ELF-1 (cell line): ENCODE measurements around the gene CALB2.
"Not testable (repeated sequence)": the region's sequence is repeated elsewhere in the genome, so short reads cannot be mapped to it uniquely, and the experiment has no call there.

Experiments
- DNase-seq: peaks from one replicate; pipeline ENCODE4 v3.0.0-alpha.2; 2016; ENCODE audit warnings: low read depth, low spot score

The CALB2 gene

GRCh38 chr16:71352466-71352865 lies 6.1 kb upstream of the CALB2 start:
- no peak for DNase-seq

GRCh38 chr16:71352963-71353460 lies 5.5 kb upstream of the CALB2 start:
- no peak for DNase-seq

- DNase-seq = no peak
These were observed 4.8 kb upstream of the CALB2 start for GRCh38 chr16:71353736-71354135.

- no peak for DNase-seq
These were observed 4.4 kb upstream of the CALB2 start for GRCh38 chr16:71354156-71354555.

- no peak for DNase-seq
These were observed 2.3 kb upstream of the CALB2 start for GRCh38 chr16:71356051-71356740.

- not testable (repeated sequence) for DNase-seq
These were observed 1.6 kb upstream of the CALB2 start for GRCh38 chr16:71356936-71357335.

- DNase-seq = peak; percentile 36
These were observed 842 bp upstream of the CALB2 start for GRCh38 chr16:71357681-71358080.

- DNase-seq = no peak
These were observed 908 bp downstream of the CALB2 start for GRCh38 chr16:71359431-71359830.

GRCh38 chr16:71360378-71360777 lies 1.9 kb downstream of the CALB2 start:
- DNase-seq = no peak

- DNase-seq = no peak
These were observed 5.7 kb downstream of the CALB2 start for GRCh38 chr16:71364133-71364681.

GRCh38 chr16:71365021-71365420 lies 6.5 kb downstream of the CALB2 start:
- DNase-seq = no peak

- peak; percentile 87 for DNase-seq
These were observed 8.9 kb downstream of the CALB2 start for GRCh38 chr16:71367241-71367976.

- no peak for DNase-seq
These were observed 10.4 kb downstream of the CALB2 start for GRCh38 chr16:71368958-71369357.

- no peak for DNase-seq
These were observed 11.0 kb downstream of the CALB2 start for GRCh38 chr16:71369494-71369893.

GRCh38 chr16:71371237-71371636 lies 12.7 kb downstream of the CALB2 start:
- DNase-seq = no peak

GRCh38 chr16:71373073-71373472 lies 14.6 kb downstream of the CALB2 start:
- DNase-seq = no peak

- no peak for DNase-seq
These were observed 18.1 kb downstream of the CALB2 start for GRCh38 chr16:71376465-71377157.

GRCh38 chr16:71379711-71380110 lies 21.2 kb downstream of the CALB2 start:
- DNase-seq = no peak

- no peak for DNase-seq
These were observed 22.3 kb downstream of the CALB2 start for GRCh38 chr16:71380831-71381230.

GRCh38 chr16:71383054-71383773 lies 24.7 kb downstream of the CALB2 start:
- peak; percentile 58 for DNase-seq

GRCh38 chr16:71384073-71384724 lies 25.7 kb downstream of the CALB2 start:
- DNase-seq = no peak
